Mucosa of stomach (tissue), 1 donor: ENCODE data around the gene PITPNC1.

Experiments used
- H3K27me3 ChIP-seq: one replicate; pipeline ENCODE4 v1.7.0; 2013; ENCODE audit warnings: mild to moderate bottlenecking, low read length; ENCODE audit not compliant: control insufficient read depth, insufficient read depth
- H3K36me3 ChIP-seq: one replicate; pipeline ENCODE4 v1.7.0; 2013; ENCODE audit warnings: low read length; ENCODE audit not compliant: control insufficient read depth, insufficient read depth
- H3K4me1 ChIP-seq: one replicate; pipeline ENCODE4 v1.7.0; 2013; ENCODE audit warnings: mild to moderate bottlenecking, low read length; ENCODE audit not compliant: control insufficient read depth, insufficient read depth
- H3K4me3 ChIP-seq: one replicate; pipeline ENCODE4 v1.7.0; 2013; ENCODE audit warnings: low read length
- H3K9ac ChIP-seq: one replicate; pipeline ENCODE4 v1.7.0; 2013; ENCODE audit warnings: mild to moderate bottlenecking, low read length, moderate library complexity
- H3K9me3 ChIP-seq: one replicate; pipeline ENCODE4 v1.7.0; 2013; ENCODE audit warnings: mild to moderate bottlenecking, low read length, moderate library complexity; ENCODE audit not compliant: control insufficient read depth
- donor health status: Pancreatic carcinoma.

PITPNC1 gene

DNA sequence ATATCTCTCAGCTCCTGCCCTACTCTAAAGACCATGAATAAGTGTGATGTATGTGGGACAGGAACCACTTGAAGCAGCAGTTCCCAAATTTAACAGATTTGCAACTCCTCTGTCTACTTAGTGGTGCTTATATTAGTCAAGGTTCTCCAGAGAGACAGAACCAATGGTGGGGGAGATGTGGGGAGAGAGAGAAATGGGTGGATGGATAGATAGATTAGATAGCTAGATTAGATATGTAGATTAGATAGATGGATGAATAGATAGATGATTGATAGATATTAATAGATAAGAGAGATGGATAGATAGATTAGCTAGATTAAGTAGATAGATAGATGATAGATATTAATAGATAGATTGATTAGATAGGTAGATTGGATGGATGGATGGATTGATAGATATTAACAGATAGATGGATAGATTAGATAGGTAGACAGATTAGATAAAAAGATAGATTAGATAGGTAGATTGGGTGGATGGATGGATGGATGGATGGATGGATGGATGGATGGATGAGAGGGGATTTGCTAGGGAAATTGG, 186.7 kb downstream of the PITPNC1 start:
- Histone ChIP-seq H3K4me3 (no peak overlapping the region), H3K36me3 (no peaks in the 10 kb centered on the region), H3K9me3 (no peaks in the 10 kb centered on the region), H3K9ac (no peak overlapping the region), H3K27me3 (no peaks in the 10 kb centered on the region), H3K4me1 (no peaks in the 10 kb centered on the region)

DNA sequence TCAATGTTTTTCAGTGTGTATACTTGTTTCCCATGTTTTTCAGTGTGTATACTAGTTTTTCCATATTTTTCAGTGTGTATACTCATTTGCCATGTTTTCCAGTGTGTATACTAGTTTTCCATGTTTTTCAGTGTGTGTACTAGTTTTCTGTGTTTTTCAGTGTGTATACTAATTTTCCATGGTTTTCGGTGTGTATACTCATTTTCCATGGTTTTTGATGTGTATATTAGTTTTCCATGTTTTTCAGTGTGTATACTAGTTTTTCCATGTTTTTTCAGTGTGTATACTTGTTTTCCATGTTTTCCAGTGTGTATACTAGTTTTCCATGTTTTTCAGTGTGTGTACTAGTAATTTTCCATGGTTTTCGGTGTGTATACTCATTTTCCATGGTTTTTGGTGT, 188.0 kb downstream of the PITPNC1 start:
- H3K27me3 ChIP-seq = no peaks in the 10 kb centered on the region
- no peak overlapping the region for H3K9ac ChIP-seq
- H3K4me1 ChIP-seq = no peaks in the 10 kb centered on the region
- H3K4me3 ChIP-seq = no peak overlapping the region
- no peaks in the 10 kb centered on the region for H3K36me3 ChIP-seq
- no peaks in the 10 kb centered on the region for H3K9me3 ChIP-seq

DNA sequence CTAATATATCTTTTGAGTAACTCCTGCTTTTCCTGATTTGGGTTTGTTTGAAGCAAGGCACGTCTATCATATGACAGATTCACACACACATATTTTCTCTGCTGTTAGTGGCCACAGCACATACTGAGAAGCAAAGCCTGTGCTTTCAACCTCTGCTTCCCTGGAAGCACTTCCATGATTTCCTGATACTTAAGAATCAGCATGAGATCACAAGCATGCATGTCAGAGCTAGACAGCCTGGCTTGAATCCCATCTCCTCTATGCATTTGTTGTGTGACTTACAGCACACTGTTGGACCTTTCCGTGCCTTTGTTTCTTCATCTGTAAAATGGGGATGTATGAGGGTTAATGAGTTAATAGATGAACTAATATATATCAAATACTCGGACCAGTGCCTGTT, 189.6 kb downstream of the PITPNC1 start:
- Histone ChIP-seq H3K36me3 (no peaks in the 10 kb centered on the region), H3K9me3 (no peaks in the 10 kb centered on the region), H3K4me1 (no peaks in the 10 kb centered on the region), H3K4me3 (no peak overlapping the region), H3K9ac (no peak overlapping the region), H3K27me3 (no peaks in the 10 kb centered on the region)

DNA sequence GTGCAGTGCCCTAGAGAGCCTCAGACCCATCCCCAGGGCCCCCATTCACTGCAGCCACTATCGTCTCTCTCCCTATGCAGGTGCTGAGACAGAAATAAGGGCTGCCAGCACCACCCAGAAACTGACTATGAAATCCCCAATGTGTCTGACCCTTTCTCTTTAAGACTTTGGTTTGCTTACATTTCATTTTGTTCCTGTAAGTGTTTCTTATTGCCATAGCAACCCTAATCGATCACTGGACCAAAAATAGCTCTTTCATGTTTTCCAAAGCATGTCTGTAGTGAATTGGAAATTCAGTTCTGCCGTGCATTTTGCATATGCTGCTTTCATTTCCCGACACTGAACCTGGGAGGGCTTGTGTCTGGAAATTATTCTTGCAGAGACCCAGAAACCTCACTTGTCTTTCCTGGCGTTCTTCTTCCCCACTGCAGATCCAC, 192.0 kb downstream of the PITPNC1 start:
- Histone ChIP-seq H3K9me3 (no peaks in the 10 kb centered on the region), H3K4me3 (no peak overlapping the region)

DNA sequence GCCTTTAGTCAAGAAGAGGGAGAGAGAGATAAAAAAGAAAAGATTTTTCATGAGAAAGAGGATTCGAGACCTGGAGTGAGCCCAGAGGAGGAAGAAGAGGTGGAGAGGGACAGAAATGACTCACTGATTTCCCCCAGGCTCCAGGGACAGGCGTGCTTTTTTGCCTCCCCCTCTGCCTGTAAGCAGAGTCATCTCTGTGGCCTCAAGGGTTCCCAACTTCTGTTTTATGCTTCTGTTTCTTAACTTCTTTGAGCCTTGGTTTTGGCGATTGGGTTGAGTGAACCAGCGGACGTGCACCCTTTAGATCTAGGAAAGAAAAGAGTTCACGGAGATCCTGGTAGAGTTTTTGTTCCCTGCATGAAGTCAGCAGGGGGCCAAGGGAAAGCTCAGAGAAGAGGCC, 192.8 kb downstream of the PITPNC1 start:
- Histone ChIP-seq H3K4me3 (no peak overlapping the region), H3K36me3 (no peaks in the 10 kb centered on the region), H3K9me3 (no peaks in the 10 kb centered on the region), H3K9ac (no peak overlapping the region), H3K27me3 (no peaks in the 10 kb centered on the region), H3K4me1 (no peaks in the 10 kb centered on the region)

More for the DNA sequence above, 192.0 kb downstream of the PITPNC1 start:
- Histone ChIP-seq H3K27me3 (no peaks in the 10 kb centered on the region), H3K9ac (no peak overlapping the region), H3K36me3 (no peaks in the 10 kb centered on the region), H3K4me1 (no peaks in the 10 kb centered on the region)

DNA sequence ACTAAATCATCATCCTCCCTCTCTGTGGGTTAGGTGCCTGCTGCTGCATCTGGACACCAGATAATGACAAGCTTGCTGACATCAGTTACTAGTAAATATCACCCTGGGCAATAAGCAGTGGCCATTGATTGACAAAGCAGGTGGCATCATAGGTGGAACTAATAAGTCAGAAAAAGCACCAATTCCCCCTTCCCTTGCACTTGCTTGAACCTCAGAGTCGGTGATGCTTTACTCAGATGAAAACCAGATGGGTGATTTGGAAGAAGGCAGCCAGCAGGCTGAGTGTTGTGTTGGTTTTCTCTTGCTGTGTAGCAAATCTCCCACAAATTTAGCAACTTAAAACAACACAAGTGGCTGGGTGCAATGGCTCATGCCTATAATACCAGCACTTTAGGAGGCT, 193.7 kb downstream of the PITPNC1 start:
- no peaks in the 10 kb centered on the region for H3K36me3 ChIP-seq
- no peak overlapping the region for H3K4me3 ChIP-seq
- no peaks in the 10 kb centered on the region for H3K9me3 ChIP-seq
- no peak overlapping the region for H3K9ac ChIP-seq
- H3K4me1 ChIP-seq = no peaks in the 10 kb centered on the region
- no peaks in the 10 kb centered on the region for H3K27me3 ChIP-seq

- Histone ChIP-seq H3K27me3 (no peaks in the 10 kb centered on the region), H3K36me3 (no peaks in the 10 kb centered on the region), H3K9me3 (no peaks in the 10 kb centered on the region), H3K4me3 (no peak overlapping the region), H3K4me1 (no peaks in the 10 kb centered on the region), H3K9ac (no peak overlapping the region)
These were observed 194.4 kb downstream of the PITPNC1 start for GRCh38 chr17:67571478-67571877.

DNA sequence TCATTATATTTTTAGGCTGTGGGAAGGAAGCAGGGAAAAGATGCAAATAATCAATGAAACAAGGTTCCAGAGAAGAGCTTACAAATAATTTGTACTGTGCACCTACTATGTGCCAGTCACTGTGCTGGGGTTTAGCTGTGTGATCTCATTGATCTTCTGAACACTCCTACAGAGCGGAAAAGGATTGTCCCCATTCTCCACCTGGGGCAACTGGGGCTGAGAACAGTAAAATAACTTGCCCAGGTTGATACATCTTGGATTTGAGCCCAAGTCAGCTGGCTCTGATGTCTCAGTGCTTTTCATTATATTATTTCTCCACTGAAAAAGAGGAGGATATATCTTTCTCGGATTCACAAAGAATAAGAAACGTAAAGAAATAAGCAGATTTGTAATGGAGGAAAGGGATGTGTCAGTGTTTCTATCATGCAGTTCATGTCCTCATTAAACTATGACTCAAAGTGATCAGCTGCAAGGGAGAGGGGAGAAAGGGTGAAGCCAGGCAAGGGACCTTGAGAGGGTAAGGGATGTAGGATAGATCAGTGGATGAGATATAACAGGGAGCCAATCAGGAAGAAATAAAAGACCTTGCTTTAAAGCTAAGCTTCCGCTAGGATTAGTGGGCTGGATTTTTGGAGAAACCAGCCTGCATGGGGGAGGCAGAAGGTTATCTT, 197.0 kb downstream of the PITPNC1 start:
- Histone ChIP-seq H3K27me3 (no peaks in the 10 kb centered on the region), H3K4me3 (no peak overlapping the region), H3K9ac (no peak overlapping the region), H3K9me3 (no peaks in the 10 kb centered on the region), H3K36me3 (no peaks in the 10 kb centered on the region), H3K4me1 (no peaks in the 10 kb centered on the region)

GRCh38 chr17:67574658-67575293, 197.7 kb downstream of the PITPNC1 start:
- Histone ChIP-seq H3K4me3 (no peak overlapping the region), H3K9me3 (no peaks in the 10 kb centered on the region), H3K9ac (no peak overlapping the region), H3K27me3 (no peaks in the 10 kb centered on the region), H3K4me1 (no peaks in the 10 kb centered on the region), H3K36me3 (no peaks in the 10 kb centered on the region)

DNA sequence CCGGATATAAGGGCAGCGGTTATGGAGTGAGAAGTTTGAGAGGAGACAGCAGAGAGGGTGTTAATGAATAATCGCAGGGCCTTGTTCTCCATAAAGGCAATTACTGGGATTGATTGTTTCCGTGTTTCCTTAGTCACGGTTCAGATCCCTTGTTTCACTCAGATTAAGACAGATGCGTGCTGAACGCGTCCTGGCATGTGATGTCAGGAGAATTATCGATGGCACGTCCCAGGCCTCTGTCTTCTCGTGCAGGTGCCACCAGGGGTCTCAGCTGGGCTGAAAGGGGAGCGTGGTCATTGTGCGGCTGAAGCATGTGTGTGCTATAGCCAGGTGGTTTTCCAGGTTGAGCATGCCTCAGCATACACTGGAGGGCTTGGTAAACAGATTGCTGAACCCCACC, 198.2 kb downstream of the PITPNC1 start:
- Histone ChIP-seq H3K9me3 (no peaks in the 10 kb centered on the region), H3K9ac (no peak overlapping the region), H3K27me3 (no peaks in the 10 kb centered on the region), H3K36me3 (no peaks in the 10 kb centered on the region), H3K4me3 (no peak overlapping the region), H3K4me1 (no peaks in the 10 kb centered on the region)

GRCh38 chr17:67576471-67577115, 199.5 kb downstream of the PITPNC1 start:
- Histone ChIP-seq H3K27me3 (no peaks in the 10 kb centered on the region), H3K9me3 (no peaks in the 10 kb centered on the region), H3K4me1 (no peaks in the 10 kb centered on the region), H3K36me3 (no peaks in the 10 kb centered on the region), H3K4me3 (no peak overlapping the region), H3K9ac (no peak overlapping the region)

DNA sequence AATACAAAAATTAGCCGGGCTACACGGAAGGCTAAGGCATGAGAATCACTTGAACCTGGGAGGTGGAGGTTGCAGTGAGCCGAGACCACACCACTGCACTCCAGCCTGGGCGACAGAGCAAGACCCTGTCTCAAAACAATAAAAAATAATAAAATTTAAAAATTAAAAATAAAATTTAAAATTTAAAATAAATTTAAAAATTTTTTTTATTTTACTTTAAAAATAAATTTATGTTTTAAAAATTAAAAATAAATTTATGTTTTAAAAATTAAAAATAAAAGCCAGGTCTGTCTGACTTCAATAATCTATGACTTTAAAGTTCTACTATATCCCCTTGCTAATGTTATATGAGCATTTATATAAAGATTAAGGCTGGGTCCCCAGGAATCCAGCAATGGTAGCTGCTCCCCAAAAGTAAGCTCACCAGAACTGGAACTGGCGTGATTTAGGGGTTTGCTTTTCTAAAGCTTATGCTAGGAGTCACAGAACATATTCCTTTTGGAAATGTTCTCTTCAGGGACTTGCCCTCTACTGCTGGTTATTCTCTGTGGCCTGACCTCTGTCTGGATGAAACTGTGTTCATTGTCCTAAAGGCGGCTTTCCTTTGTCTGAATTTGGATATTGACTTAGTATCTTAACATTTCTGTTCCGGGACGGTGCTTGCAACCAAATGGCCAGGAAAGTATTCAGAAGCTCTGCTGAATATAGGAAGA, 200.5 kb downstream of the PITPNC1 start:
- H3K36me3 ChIP-seq = no peaks in the 10 kb centered on the region
- no peaks in the 10 kb centered on the region for H3K27me3 ChIP-seq
- H3K9me3 ChIP-seq = no peaks in the 10 kb centered on the region
- no peak overlapping the region for H3K9ac ChIP-seq
- H3K4me1 ChIP-seq = peaks cover 2% of the 10 kb centered on the region
- H3K4me3 ChIP-seq = no peak overlapping the region
